B cell (primary cell): ENCODE results near the gene RNASEH1.

Source experiments
- EZH2 ChIP-seq: IDR thresholded peaks from 2 replicates; pipeline ENCODE4 v1.6.1; 2012; ENCODE audit warnings: borderline replicate concordance, low read depth, mild to moderate bottlenecking, moderate library complexity, low read length; ENCODE audit not compliant: insufficient read depth, poor library complexity, severe bottlenecking
- TF ChIP-seq, protein P1 (sequence below): fragments of 200-600 bp; IDR thresholded peaks from one replicate; pipeline ENCODE4 v1.8.0; 2022; ENCODE audit warnings: antibody characterized with exemption, mild to moderate bottlenecking

DNA sequence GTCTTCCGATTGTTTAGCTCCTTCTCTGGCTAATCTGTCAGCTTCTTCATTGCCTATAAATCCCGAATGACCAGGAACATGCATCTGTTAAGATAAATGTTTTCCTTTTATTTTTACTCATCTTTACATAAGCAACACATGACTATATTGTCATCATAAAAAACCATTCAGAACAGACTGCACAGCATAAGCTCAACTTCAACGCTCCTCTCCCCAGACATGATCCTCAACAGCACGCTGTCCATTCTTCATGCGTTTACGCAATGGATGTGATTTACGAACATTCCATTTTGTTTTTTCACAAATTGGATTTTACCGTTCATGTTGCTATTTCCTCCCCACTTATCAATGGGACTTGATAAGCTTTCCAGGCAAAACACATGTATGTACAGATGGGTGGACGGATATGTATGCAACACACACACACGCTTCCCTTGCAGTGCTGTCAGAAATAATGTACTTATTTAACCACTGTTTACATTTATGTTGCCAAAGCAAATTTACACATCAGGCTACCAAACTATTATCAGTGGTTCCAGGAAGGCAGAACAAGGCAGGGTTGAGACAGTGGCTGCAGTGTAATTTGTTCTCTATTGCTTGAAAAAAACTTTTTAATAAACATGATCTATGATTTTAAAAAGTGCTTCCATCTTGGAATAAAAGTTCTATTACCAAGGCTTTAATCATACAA is 12.2 kb downstream of the RNASEH1 start:
- TF ChIP-seq, protein P1, sequence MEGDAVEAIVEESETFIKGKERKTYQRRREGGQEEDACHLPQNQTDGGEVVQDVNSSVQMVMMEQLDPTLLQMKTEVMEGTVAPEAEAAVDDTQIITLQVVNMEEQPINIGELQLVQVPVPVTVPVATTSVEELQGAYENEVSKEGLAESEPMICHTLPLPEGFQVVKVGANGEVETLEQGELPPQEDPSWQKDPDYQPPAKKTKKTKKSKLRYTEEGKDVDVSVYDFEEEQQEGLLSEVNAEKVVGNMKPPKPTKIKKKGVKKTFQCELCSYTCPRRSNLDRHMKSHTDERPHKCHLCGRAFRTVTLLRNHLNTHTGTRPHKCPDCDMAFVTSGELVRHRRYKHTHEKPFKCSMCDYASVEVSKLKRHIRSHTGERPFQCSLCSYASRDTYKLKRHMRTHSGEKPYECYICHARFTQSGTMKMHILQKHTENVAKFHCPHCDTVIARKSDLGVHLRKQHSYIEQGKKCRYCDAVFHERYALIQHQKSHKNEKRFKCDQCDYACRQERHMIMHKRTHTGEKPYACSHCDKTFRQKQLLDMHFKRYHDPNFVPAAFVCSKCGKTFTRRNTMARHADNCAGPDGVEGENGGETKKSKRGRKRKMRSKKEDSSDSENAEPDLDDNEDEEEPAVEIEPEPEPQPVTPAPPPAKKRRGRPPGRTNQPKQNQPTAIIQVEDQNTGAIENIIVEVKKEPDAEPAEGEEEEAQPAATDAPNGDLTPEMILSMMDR = no peak
- TF ChIP-seq EZH2 = no peak
